RWPE2 (cell line): ENCODE data around the gene USH2A.

Experiments used
- ATAC-seq: fragments of 200-7000 bp; cut with Tn5 transposase; 3 replicates; pipeline ENCODE4 v1.9.1; 2021; ENCODE audit warnings: low read depth
- DNase-seq: peaks from one replicate; pipeline ENCODE4 v3.0.0-alpha.2; 2020; ENCODE audit warnings: low spot score
- H3K27ac ChIP-seq: fragments of 450-650 bp; 2 replicates; pipeline ENCODE4 v1.5.1; 2017; ENCODE audit warnings: mild to moderate bottlenecking; ENCODE audit not compliant: poor library complexity, severe bottlenecking
- H3K27me3 ChIP-seq: fragments of 250-450 bp; sonication (Bioruptor Pico); 2 replicates; pipeline ENCODE4 v1.5.1; 2021; ENCODE audit warnings: mild to moderate bottlenecking, moderate library complexity; ENCODE audit not compliant: insufficient read depth, poor library complexity, severe bottlenecking
- H3K36me3 ChIP-seq: fragments of 250-450 bp; sonication (Bioruptor Pico); 2 replicates; pipeline ENCODE4 v1.5.1; 2020; ENCODE audit warnings: low read depth, mild to moderate bottlenecking, moderate library complexity
- H3K4me1 ChIP-seq: fragments of 250-450 bp; sonication (Bioruptor Pico); 2 replicates; pipeline ENCODE4 v1.5.1; 2021; ENCODE audit warnings: mild to moderate bottlenecking, moderate library complexity; ENCODE audit not compliant: insufficient read depth, poor library complexity, severe bottlenecking
- H3K4me3 ChIP-seq: fragments of 250-450 bp; sonication (Bioruptor Pico); 2 replicates; pipeline ENCODE4 v1.5.1; 2021; ENCODE audit warnings: mild to moderate bottlenecking, moderate library complexity; ENCODE audit not compliant: severe bottlenecking
- H3K9me3 ChIP-seq: fragments of 250-450 bp; sonication (Bioruptor Pico); 2 replicates; pipeline ENCODE4 v1.5.1; 2021; ENCODE audit warnings: mild to moderate bottlenecking, moderate library complexity; ENCODE audit not compliant: severe bottlenecking
- TF ChIP-seq, protein P1 (sequence below): fragments of 450-650 bp; IDR thresholded peaks from one replicate; pipeline ENCODE4 v1.5.1; 2017; ENCODE audit warnings: mild to moderate bottlenecking, moderate library complexity; ENCODE audit not compliant: poor library complexity, severe bottlenecking

The USH2A gene

DNA sequence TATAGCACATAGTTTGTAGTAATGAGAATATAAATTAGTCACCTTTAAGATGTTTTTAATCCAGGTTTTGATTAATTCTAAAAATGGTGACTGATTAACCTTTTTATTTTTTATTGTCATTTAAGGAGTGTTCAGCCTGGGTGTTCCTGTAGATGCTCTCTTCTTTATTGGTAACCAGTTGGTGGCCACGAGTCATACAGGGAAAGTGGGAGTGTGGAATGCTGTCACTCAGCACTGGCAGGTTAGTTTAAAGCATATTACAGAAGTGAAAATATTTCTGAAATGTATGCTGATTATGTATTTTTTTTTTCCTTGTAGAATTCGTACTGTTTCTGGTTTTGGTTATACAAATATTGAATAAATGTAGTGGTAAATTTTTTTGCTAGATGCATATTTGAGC, 828.0 kb downstream of the USH2A start:
- H3K9me3 ChIP-seq, result no peaks in the 10 kb centered on the region
- no peak overlapping the region for H3K4me3 ChIP-seq
- ATAC-seq, result no peak
- no peak for DNase-seq
- H3K36me3 ChIP-seq, result peaks cover 5% of the 10 kb centered on the region; the same call in 1 of the 2 replicates
- peaks cover 4% of the 10 kb centered on the region for H3K4me1 ChIP-seq
- TF ChIP-seq, protein P1, sequence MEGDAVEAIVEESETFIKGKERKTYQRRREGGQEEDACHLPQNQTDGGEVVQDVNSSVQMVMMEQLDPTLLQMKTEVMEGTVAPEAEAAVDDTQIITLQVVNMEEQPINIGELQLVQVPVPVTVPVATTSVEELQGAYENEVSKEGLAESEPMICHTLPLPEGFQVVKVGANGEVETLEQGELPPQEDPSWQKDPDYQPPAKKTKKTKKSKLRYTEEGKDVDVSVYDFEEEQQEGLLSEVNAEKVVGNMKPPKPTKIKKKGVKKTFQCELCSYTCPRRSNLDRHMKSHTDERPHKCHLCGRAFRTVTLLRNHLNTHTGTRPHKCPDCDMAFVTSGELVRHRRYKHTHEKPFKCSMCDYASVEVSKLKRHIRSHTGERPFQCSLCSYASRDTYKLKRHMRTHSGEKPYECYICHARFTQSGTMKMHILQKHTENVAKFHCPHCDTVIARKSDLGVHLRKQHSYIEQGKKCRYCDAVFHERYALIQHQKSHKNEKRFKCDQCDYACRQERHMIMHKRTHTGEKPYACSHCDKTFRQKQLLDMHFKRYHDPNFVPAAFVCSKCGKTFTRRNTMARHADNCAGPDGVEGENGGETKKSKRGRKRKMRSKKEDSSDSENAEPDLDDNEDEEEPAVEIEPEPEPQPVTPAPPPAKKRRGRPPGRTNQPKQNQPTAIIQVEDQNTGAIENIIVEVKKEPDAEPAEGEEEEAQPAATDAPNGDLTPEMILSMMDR, result no peak
- H3K27ac ChIP-seq, result no peak overlapping the region
- H3K27me3 ChIP-seq, result no peaks in the 10 kb centered on the region

DNA sequence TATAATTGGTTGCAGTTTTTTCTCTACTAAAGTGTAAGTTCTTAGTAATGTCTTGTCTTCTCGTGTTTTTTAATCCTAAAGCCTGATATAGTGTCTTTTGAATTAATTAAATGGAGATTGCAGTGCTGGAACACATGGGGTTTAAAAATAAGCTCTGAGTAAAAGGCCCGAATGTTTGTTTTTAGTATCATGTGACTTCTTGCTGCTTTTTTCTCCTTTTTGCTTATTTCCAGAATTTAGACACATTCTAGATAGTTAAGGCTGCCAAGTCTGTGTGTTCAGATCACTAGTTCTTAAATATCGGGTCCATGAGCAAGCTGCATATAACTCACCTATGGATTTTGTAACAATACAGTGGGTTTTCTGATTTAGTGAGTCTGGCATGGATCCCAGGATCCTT, 828.6 kb downstream of the USH2A start:
- H3K36me3 ChIP-seq, result peaks cover 5% of the 10 kb centered on the region; the same call in 1 of the 2 replicates
- H3K27ac ChIP-seq, result no peak overlapping the region
- no peak overlapping the region for H3K4me3 ChIP-seq
- no peak for ATAC-seq
- peaks cover 4% of the 10 kb centered on the region for H3K4me1 ChIP-seq
- no peak for DNase-seq
- TF ChIP-seq, protein P1, result no peak
- H3K9me3 ChIP-seq, result no peaks in the 10 kb centered on the region
- no peaks in the 10 kb centered on the region for H3K27me3 ChIP-seq

DNA sequence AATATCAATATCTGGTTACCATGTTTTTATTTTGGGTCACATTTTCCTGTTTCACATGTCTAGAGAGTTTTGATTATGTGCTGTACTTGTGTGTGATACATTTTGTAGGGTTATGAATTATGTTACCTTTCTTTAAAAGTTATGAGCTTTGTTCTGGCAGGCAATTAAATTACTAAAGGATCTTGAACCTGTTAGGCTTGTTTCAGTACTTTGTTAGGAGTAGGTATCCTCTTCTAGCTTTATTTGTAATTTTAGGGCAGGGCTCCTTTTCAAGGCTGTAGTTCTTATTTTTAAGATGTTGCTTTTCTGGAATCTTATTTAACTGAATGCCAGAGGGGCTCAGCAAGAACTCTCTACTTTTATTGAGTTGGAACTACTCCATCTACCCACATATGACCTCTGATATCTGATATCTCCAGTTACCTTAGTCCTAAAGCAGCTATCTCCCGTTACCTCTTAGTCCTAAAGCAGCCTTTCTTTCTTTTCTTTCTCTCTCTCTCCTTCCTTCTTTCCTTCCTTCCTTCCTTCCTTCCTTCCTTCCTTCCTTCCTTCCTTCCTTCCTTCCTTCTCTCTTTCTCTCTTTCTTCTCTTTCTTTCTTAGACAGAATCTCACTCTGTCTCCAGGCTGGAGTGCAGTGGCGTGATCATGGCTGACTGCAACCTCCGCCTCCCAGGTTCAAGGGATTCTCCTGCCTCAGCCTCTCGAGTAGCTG, 832.3 kb downstream of the USH2A start:
- Histone ChIP-seq H3K4me1 (peaks cover 4% of the 10 kb centered on the region), H3K9me3 (no peaks in the 10 kb centered on the region), H3K27me3 (no peaks in the 10 kb centered on the region), H3K27ac (no peak overlapping the region), H3K4me3 (no peak overlapping the region), H3K36me3 (peaks cover 3% of the 10 kb centered on the region; the same call in 1 of the 2 replicates)
- DNase-seq, result no peak
- TF ChIP-seq, protein P1, result no peak
- ATAC-seq, result no peak

DNA sequence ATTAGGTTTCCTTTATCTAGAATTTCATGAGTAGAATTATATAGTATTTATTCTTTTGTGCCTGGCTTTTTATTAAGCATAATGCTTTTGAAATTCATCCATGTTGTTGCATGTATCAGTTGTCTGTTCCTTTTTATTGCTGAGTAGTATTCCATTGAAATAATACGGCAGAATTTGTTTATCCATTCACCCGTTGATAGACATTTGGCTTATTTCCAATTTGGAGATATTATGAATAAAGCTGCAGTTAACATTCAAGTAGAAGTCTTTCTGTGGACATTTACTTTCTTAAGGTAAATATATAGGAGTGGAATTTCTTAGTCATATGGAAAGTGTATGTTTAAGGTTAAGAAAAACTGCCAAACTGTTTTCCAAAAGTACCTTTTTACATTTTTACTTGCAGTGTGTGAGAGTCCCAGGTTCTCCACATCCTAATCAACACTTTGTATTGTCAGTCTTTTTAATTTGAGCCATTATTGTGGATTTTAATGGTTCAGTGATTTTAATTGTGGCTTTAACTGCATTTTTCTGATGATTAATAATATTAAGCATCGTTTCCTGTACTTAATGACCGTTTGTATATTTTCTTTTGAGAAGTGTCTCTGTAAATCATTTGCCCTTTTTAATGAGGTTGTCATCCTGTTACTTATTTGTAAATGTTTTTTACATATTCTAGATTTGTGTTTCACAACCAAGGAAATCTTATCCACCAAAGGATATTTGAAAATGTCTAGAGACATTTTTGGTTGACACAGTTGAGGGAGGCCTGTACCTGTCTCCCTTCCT, 833.4 kb downstream of the USH2A start:
- Histone ChIP-seq H3K27me3 (no peaks in the 10 kb centered on the region), H3K4me1 (peaks cover 2% of the 10 kb centered on the region), H3K36me3 (no peaks in the 10 kb centered on the region), H3K27ac (no peak overlapping the region), H3K4me3 (no peak overlapping the region), H3K9me3 (no peaks in the 10 kb centered on the region)
- TF ChIP-seq, protein P1, result no peak
- no peak for DNase-seq
- ATAC-seq, result no peak

DNA sequence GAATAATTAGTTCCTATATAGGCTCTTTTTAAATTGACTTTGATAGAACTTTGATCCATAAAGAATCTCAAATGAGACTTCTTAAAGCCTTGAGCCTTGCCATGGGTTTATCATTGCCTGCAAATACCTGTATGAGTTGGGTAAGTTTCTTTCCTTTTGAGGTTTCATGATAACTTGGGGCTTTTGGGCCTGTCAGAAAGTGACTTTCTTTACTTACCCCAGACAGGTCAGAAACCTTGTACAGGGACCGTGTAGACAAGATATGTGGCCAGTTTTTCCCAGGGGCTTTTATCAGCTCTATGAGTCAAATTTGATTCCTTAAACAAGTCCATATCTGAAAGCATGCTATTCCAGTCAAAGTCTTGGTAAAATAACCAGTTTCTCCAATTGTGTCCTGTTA, 838.9 kb downstream of the USH2A start:
- H3K27me3 ChIP-seq, result no peaks in the 10 kb centered on the region

More for the DNA sequence above, 838.9 kb downstream of the USH2A start:
- peaks cover 12% of the 10 kb centered on the region for H3K4me1 ChIP-seq
- H3K9me3 ChIP-seq, result no peaks in the 10 kb centered on the region
- ATAC-seq, result no peak
- no peaks in the 10 kb centered on the region for H3K36me3 ChIP-seq
- TF ChIP-seq, protein P1, result no peak
- no peak overlapping the region for H3K4me3 ChIP-seq
- no peak for DNase-seq
- peak overlapping the region; percentile 63 for H3K27ac ChIP-seq
